ENCODE results near the gene PDE4C. TPM values are rescaled to one million over a fixed set of nuclear protein-coding genes. Genes with fewer than 3 reads are reported as not detected.
A peak's percentile ranks its signal among the peaks of the same experiment; 100 is the strongest.

Gene PDE4C
- total RNA-seq, 2 donors from 2014 or later: under 0.01 to 0.26 TPM

DNA sequence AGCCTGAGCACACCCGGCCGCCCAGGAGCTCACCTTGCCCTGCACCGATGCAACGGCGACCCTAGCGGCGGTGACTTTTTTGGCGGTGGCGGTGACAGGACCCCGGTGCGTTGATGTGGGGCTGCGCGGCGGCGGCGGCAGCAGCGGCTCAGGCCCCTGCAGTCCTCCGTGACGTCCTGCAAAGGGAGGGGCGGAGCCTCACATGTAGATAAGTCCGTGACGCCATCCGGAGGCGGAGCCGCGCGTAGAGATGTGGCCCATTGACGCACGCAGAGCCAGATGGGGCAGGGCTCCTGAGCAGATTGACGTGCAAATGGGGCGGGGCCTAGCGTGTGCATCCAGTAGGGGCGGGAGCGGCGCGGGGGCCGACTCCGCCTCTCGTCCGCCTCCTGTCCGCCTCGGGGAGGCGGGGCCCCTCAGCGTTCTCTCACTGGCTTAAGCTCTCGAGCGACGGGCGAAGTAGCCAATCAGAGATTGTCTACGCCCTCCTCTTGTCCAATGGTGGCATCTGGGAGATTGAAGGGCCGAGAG, 22.3 kb downstream of the PDE4C start, which contains the start of gene RAB3A:
Gene RAB3A, minus strand, starts transcription at position 180 of the 531 bp plus-strand sequence. CDS start 1,302 bp downstream, outside the sequence.
- Histone ChIP-seq H3K36me3 (replicated peaks in 1 of 2; ENCODE audit: insufficient read depth in 1 of 2, low read depth in 2 of 2) (no peaks in the 10 kb centered on the region), H3K4me3 (peak within 1 kb of the TSS; percentile 32 to 80), H3K9me3 (no peaks in the 10 kb centered on the region), H3K27ac (peak within 1 kb of the TSS; percentile 71 to 95 (median 86)), H3K27me3 (no peaks in the 10 kb centered on the region), H3K4me1 (peaks cover 26% of the 10 kb centered on the region)
- peak; percentile 100 for DNase-seq
- TF ChIP-seq POLR2A (IDR thresholded peaks at IDR 0.05): peak in 1 of 3 donors; percentile 69
- TF ChIP-seq, protein P1, sequence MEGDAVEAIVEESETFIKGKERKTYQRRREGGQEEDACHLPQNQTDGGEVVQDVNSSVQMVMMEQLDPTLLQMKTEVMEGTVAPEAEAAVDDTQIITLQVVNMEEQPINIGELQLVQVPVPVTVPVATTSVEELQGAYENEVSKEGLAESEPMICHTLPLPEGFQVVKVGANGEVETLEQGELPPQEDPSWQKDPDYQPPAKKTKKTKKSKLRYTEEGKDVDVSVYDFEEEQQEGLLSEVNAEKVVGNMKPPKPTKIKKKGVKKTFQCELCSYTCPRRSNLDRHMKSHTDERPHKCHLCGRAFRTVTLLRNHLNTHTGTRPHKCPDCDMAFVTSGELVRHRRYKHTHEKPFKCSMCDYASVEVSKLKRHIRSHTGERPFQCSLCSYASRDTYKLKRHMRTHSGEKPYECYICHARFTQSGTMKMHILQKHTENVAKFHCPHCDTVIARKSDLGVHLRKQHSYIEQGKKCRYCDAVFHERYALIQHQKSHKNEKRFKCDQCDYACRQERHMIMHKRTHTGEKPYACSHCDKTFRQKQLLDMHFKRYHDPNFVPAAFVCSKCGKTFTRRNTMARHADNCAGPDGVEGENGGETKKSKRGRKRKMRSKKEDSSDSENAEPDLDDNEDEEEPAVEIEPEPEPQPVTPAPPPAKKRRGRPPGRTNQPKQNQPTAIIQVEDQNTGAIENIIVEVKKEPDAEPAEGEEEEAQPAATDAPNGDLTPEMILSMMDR (IDR thresholded peaks at IDR 0.05): peak in 3 of 7 experiments; percentile 12 to 17 (median 14)
- WGBS, 2 donors: 0% methylated on average over 1 to 50 of the region's 50 CpGs
- ATAC-seq: peak; percentile 94
- intact Hi-C loops (cut with DNase I): no loop called here

DNA sequence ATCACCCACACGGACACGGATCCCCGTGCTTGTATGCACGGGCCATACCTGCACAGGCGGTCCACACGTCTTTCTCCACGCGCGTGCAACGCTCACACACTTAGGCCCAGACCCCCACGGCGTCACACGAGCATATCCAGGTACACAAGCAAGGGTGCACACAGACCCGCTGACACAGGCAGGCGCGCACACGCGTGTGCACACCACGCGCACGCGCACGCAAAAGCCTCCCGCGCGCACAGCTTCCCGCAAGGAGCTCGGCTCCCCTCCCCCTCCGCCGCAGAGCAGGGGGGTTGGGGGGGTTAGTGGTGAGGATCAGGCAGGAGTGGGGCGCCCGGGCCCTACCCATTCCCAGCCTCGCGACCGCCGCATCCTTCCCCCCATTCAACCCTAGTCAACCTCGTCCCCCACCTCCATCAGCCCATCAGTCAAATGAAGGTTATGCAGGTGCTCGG, 22.8 kb downstream of the PDE4C start:
- Histone ChIP-seq H3K9me3 (no peaks in the 10 kb centered on the region), H3K4me1 (peaks cover 26% of the 10 kb centered on the region), H3K27ac (peak overlapping the region; percentile 52 to 81 (median 63)), H3K27me3 (no peaks in the 10 kb centered on the region), H3K4me3 (peak overlapping the region; percentile 32 to 80), H3K36me3 (replicated peaks in 1 of 2; ENCODE audit: insufficient read depth in 1 of 2, low read depth in 2 of 2) (no peaks in the 10 kb centered on the region)
- intact Hi-C loops (cut with DNase I): no loop called here
- peak; percentile 4 for ATAC-seq
- WGBS, 2 donors: 1% methylated on average over 38 of the region's 38 CpGs; no CpG with 5 or more reads in 1 of the 2 donors
- no peak for TF ChIP-seq POLR2A (IDR thresholded peaks at IDR 0.05)
- TF ChIP-seq, protein P1 (IDR thresholded peaks at IDR 0.05): no peak
- peak in 3 of 4 donors; percentile 32 to 46 (median 43) for DNase-seq

DNA sequence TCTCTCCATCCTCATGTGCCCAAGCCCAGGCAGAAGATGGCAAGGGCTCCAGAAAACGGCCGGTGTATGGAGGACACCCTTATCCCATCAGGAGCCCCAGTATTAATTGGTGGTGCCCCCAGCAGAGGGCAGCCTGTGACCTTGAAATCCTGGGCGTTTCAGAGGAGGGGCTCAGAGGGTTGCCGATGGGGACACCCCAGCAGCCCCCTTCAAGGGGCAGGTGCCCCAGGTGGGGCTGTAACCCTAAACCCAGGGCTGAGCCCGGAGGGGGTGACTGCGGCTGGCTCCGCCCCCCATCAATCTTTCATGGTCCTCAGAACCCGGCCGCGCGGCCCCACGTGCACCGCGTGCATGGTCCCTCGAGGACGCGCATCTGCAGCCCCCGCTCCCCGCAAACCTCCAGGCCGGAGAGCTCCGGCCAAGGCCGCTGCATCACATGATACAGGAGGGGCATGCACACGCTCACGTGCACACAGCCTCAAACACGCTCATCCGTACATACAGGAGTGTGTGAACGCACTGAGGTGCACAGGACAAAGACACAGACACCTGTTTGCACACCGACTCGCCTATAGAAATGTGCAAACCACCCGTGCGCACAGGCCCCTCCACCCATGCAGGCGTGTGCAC, 23.3 kb downstream of the PDE4C start:
- DNase-seq (peak in 2 of 4 donors; percentile 16 to 27), ATAC-seq (no peak)
- H3K4me1 ChIP-seq: peaks cover 26% of the 10 kb centered on the region
- 4 to 60% methylated on average over 1 to 32 of the region's 32 CpGs for WGBS, 2 donors
- no peak for TF ChIP-seq POLR2A (IDR thresholded peaks at IDR 0.05)
- TF ChIP-seq, protein P1 (IDR thresholded peaks at IDR 0.05): peak in 1 of 7 experiments; percentile 21
- H3K4me3 ChIP-seq: peak overlapping the region in 1 of 2 donors; percentile 32
- intact Hi-C loops (cut with DNase I): no loop called here
- no peaks in the 10 kb centered on the region for H3K27me3 ChIP-seq
- H3K27ac ChIP-seq: peak overlapping the region in 1 of 4 donors; percentile 72
- no peaks in the 10 kb centered on the region for H3K36me3 ChIP-seq (replicated peaks in 1 of 2; ENCODE audit: insufficient read depth in 1 of 2, low read depth in 2 of 2)
- H3K9me3 ChIP-seq: no peaks in the 10 kb centered on the region

DNA sequence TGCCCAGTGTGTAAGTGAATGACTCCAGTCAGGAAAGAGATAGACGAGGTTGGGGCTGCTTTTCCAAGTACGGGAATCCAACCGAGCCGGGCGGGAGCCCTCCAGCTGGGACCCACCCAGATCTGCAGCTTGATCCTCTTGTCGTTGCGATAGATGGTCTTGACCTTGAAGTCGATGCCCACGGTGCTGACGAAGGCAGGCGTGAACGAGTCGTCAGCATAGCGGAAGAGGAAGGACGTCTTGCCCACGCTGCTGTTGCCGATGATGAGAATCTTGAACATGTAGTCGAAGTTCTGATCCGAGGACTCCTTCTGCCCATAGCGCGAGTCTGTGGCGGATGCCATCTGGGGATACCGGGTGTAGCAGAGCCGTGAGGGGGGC, 23.9 kb downstream of the PDE4C start:
- ATAC-seq (no peak), DNase-seq (no peak)
- WGBS, 2 donors: 83 to 93% methylated on average over 23 to 24 of the region's 24 CpGs
- H3K27me3 ChIP-seq: no peaks in the 10 kb centered on the region
- no peaks in the 10 kb centered on the region for H3K36me3 ChIP-seq (replicated peaks in 1 of 2; ENCODE audit: insufficient read depth in 1 of 2, low read depth in 2 of 2)
- no peak overlapping the region for H3K27ac ChIP-seq
- intact Hi-C loops (cut with DNase I): no loop called here
- peaks cover 26% of the 10 kb centered on the region for H3K4me1 ChIP-seq
- no peak overlapping the region for H3K4me3 ChIP-seq
- TF ChIP-seq, protein P1 (IDR thresholded peaks at IDR 0.05): no peak
- TF ChIP-seq POLR2A (IDR thresholded peaks at IDR 0.05): no peak
- no peaks in the 10 kb centered on the region for H3K9me3 ChIP-seq

Measured in body of pancreas (tissue), 4 donors.